ENCODE measurements around the gene RBM47.
"Not testable (repeated sequence)": the region's sequence is repeated elsewhere in the genome, so short reads cannot be mapped to it uniquely, and the experiment has no call there.

Gene RBM47

GRCh38 chr4:40571208-40571607 lies 58.5 kb downstream of the RBM47 start:
- no peak overlapping the region for H3K27ac ChIP-seq
- DNase-seq (ENCODE audit: low read depth, low spot score): no peak

- DNase-seq (ENCODE audit: low read depth, low spot score): no peak
- H3K27ac ChIP-seq: no peak overlapping the region
Measured at GRCh38 chr4:40570348-40571077, 59.2 kb downstream of the RBM47 start.

DNA sequence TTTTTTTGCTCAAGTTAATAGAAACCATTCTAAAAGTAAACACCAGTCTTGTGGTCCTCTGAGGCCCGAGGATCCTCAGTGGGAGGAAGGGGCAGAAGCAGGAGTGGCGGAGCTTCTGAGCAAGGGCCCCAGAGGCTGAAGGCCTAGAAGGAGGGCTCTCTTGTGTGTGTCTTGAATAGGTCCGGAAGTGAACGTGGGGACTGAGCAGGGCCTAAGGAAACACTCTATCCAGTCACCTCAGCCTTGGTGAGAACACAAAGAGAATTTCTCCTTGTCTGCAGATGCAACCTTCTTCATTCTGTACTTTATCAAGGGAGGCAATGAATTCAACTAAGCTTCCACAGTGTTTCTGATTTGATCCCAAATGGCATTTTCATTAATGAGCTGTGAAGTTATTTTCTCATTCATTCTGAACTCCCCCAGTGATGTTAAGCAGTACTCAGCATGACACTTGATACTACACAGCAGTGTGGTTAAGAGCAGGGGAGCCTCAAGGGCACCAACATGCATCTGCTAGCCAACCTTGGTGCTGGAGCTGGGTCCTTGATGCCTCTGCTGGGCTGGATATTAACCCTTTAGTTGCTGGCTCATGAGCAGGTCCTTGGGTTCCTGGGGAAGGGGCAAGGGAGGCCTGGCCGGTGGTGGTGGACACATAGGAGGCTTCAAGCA lies 64.7 kb downstream of the RBM47 start:
- no peak for DNase-seq (ENCODE audit: low read depth, low spot score)
- peak overlapping the region; percentile 11 for H3K27ac ChIP-seq

GRCh38 chr4:40564004-40564403 lies 65.7 kb downstream of the RBM47 start:
- DNase-seq (ENCODE audit: low read depth, low spot score): no peak
- H3K27ac ChIP-seq: peak overlapping the region; percentile 11

DNA sequence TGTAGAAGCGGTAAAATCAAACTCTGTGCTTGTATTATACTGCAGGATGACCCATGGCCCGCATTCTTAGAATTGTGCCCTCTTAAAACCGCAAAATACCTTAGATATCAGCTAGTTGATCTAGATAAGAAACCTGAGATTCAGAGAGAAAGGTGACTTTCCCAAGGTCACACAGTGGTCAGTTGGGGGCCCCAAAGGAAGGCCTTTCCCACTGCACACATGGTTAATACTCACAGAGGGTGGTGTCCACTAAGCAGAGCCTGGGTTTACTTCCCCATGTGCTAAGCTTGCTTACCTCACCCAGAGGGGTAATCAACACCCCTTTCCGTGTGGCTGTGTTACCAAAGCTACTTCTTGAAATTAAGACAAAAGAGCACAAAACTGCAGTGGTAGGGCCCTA lies 66.3 kb downstream of the RBM47 start:
- H3K27ac ChIP-seq: peak overlapping the region; percentile 11
- no peak for DNase-seq (ENCODE audit: low read depth, low spot score)

DNA sequence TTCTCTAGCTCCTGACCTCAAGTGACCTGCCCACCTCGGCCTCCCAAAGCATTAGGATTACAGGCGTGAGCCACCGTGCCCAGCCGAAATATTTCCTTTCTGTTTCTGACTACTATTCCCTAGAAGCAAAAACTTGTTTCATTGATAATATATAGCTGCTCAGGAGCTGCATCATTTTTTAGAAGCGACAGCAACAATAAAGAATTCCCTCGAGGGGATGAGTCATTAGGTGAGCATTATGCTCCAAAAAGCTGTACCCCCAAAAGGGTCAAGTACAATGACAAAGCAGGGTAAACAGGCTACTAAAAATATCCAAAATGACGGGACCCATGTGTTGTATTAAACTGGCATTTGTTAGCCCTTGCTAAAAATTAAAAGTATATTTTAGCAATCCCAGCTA lies 67.0 kb downstream of the RBM47 start:
- no peak overlapping the region for H3K27ac ChIP-seq
- no peak for DNase-seq (ENCODE audit: low read depth, low spot score)

DNA sequence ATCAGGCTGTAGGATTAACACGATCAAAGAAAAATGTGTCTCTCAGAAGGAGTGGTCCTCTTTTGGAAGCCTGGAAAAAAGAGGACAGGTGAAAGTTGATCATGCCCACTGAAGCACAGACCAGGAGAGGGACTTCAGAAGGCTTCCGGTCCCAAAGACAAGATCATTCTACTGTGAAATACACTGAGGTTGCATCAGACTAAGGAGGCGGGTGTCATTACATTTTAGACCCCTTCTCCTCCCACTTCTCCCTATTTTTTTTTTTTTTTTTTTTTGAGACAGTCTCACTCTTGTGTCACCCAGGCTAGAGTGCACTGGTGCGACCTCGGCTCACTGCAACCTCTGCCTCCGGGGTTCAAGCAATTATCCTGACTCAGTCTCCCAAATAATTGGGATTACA lies 67.5 kb downstream of the RBM47 start:
- DNase-seq (ENCODE audit: low read depth, low spot score): no peak
- H3K27ac ChIP-seq: no peak overlapping the region

DNA sequence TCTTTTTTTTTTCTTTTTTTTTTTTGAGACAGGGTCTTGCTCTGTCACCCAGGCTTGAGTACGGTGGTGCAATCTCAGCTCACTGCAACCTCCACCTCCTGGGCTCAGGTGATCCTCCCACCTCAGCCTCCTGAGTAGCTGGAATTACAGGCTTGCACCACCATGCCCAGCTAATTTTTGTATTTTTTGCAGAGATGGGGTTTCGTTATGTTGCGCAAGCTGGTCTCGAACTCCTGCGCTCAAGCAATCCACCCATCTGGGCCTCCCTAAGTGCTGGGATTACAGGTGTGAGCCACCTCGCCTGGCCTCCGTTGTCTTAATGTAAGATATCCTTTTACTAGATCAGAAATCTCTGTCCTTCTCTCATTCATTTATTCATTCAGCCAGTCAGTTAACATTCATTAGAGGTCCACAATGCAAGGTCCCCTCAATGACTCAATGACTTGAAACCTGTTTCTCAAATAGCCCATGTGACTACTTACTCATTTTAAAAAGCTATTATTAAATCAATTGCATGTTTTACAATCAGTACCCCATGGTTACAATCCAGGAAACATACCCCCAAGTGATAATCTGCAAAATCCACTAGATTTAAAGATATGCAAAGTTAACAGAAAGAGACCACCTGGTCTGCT lies 68.0 kb downstream of the RBM47 start:
- H3K27ac ChIP-seq; DNase-seq (ENCODE audit: low read depth, low spot score): not testable (repeated sequence)

DNA sequence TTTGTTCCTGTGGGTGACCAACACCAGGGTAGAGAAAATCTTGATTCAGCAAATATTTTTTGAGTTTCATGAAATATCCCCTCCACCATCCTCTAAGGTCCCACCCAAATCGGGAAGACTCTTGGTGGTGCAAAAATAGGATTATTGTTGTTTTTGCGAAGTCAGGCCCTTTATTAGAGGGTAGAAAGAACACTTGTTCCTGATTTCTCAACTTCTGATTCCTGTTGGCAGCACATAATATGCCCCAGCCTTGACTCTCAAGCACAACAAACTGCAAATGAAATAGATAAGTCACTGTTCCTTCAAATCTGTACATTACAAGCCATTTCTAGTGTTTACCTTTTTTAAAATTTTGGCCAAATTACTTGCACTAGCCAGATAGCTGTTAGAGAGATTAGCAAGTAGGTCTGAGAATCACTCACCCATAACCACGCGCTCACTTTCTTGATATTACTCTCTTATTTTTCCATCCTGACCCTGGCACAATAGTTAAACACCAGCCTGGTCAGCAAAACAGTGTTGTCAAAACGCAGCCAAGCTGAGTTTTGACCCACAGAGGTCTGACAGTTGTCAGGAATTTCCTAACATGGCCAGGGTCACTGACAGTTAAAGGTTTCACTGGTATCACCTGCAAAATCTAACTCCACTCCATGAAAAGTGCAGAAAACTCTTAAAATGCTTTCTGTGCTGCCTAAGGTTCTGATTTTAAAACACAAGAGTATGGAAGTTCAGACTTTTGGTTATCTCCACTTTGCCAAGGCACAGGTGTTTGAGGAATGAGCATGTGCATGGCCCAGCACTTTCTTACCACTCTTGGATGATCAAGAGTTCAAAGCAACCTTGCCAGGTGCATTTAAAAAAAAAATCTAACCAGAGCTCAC lies 69.8 kb downstream of the RBM47 start:
- H3K27ac ChIP-seq: no peak overlapping the region
- DNase-seq (ENCODE audit: low read depth, low spot score): no peak

DNA sequence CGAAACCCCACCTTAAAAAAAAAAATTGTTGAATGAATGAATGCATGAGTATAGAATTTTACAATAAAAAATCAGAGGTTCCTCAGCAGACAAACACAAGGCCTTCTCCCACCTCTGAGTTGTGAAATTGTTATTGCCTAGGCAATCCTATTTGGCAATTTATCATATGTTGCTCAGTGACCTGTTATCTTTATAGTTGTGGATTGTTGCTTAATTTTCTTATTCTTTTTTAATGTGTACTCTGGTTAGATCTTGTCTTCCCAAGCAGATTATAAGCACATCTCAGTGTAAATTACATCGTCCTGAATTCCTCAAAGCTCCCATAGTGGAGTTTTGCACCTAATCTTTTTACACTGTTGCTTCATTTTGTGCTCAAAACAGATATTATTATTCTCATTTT lies 71.9 kb downstream of the RBM47 start:
- H3K27ac ChIP-seq: no peak overlapping the region
- DNase-seq (ENCODE audit: low read depth, low spot score): no peak

- DNase-seq (ENCODE audit: low read depth, low spot score): no peak
- no peak overlapping the region for H3K27ac ChIP-seq
Measured at GRCh38 chr4:40555176-40555900, 74.3 kb downstream of the RBM47 start.

DNA sequence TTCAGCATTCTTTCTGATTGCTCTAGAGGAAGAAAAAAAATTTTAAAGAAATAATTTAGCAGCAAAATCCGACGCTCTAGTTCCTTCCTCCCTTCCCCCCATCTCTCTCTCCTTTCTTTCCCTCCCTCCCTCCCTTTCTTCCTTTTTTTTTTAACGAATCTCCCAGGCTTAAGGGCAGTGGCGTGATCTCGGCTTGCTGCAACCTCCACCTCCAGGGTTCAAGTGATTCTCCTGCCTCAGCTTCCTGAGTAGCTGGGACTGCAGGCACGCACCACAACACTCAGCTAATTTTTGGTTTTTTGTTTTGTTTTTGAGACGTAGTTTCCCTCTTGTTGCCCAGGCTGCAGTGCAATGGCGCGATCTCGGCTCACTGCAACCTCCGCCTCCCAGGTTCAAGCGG lies 75.0 kb downstream of the RBM47 start:
- not testable (repeated sequence) for H3K27ac ChIP-seq; DNase-seq (ENCODE audit: low read depth, low spot score)

DNA sequence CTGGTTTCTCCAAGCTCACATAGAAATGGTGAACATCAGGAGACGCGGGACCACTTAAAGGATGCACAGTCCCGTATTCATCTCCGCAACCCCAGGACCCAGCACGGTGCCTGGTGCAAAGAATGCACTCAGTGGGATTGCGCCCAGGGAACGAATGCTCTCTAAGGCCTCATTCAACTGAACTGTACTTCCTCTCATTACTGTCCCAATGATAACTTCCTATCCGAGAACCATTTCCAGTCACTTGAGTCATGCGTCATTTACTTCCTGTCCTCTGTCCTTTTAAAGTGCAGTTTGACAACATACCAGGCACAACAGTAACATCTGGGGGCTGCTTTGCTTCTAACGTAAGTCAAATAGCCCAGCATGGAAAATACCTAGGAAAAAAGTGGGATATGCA lies 75.7 kb downstream of the RBM47 start:
- no peak overlapping the region for H3K27ac ChIP-seq
- no peak for DNase-seq (ENCODE audit: low read depth, low spot score)

DNA sequence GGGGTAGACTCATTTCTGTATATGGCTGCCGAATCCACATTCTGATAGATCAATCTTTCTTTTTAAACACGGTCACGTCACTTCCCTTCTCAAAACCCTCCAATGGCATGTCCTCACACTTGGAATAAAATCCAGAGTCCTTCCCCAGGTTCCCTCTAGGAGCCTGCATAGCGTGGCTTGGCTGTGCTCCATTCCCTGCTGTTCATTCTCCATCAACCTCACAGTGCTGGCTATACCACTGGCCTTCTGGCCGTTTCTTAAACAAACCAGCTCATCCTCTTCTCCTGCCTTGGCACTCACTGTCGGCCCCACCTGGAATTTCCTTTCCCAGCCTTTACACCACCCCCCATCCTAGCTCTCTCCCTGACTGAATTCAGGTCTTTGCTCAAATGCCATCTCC lies 77.1 kb downstream of the RBM47 start:
- H3K27ac ChIP-seq: no peak overlapping the region
- DNase-seq (ENCODE audit: low read depth, low spot score): no peak

GRCh38 chr4:40551568-40552136 lies 78.0 kb downstream of the RBM47 start:
- peak; percentile 22 for DNase-seq (ENCODE audit: low read depth, low spot score)
- H3K27ac ChIP-seq: peak overlapping the region; percentile 28

GRCh38 chr4:40550948-40551462 lies 78.7 kb downstream of the RBM47 start:
- peak overlapping the region; percentile 28 for H3K27ac ChIP-seq
- peak; percentile 41 for DNase-seq (ENCODE audit: low read depth, low spot score)

- DNase-seq (ENCODE audit: low read depth, low spot score): no peak
- H3K27ac ChIP-seq: no peak overlapping the region
Measured at GRCh38 chr4:40550196-40550595, 79.5 kb downstream of the RBM47 start.

- no peak overlapping the region for H3K27ac ChIP-seq
- no peak for DNase-seq (ENCODE audit: low read depth, low spot score)
Measured at GRCh38 chr4:40548256-40548655, 81.4 kb downstream of the RBM47 start.

DNA sequence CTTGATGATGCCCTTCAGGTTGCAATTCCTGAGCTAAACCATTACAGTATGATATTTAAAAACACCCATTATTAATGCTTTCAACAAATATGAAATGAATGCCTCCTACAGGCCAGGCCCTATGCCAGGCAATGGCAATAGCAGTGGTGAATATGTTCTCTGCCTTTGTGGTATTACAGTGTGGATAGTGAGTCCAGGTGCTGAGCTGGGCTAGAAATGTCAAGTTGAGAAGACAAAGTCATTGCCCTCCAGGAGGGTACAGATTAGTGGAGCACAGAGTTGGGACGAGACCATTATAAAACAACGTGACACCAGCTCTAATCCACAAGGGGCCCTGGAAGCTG lies 81.9 kb downstream of the RBM47 start:
- H3K27ac ChIP-seq: no peak overlapping the region
- DNase-seq (ENCODE audit: low read depth, low spot score): no peak

All from epithelial cell of prostate (primary cell).